Measurements from ENCODE around the gene VAV2.

Gene VAV2

DNA sequence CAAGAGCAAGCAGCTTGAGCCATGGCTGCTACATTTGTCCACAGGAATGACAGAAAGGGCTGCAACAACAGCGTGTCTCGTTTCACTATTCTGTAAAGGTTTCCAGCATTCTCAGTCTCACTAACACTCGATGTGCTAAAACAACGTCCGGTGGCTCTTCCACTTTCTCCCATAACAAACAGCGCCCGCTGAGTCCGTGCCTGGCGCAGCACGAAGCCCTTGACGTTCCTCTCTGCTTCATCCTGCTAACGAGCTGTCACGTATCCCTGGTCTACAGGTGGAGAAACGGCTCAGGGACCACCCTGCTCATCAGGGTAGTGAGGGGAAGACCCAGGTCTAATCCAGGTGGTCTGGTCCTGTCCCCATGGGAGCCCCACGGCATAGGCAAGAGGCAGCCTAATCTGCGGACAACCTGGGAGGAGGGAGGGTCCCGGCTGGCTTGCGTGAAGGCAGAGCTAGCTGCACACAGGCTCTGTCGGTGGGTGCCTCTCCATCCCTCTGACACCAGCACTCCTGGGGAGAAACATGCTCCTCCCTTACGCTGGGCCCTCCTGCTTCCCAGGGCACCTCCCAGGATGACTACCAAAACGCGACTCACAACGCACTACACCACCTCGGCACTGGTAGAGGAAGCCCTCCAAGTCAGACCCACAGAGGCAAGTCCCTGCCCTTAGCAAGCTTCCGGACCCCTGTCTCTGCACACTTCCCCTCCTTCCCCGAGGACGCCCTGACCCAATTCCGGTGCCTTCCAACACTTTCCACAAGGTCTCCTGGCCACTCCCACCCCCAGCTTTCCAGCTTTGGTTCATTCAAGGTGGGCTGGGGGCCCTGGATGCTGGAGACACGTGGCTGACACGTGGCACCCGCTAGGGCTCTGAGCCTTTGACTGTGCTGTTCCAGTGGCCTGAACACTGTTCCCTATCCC lies 43.3 kb downstream of the VAV2 start:
- DNase-seq (ENCODE audit: low read depth) = peak; percentile 30
- no peak overlapping the region for H3K4me3 ChIP-seq (ENCODE audit: low read length)
- TF ChIP-seq CTCF (IDR thresholded peaks at IDR 0.05; ENCODE audit: insufficient read depth, low read depth, low read length, missing control alignments) = no peak

- no peak overlapping the region for H3K4me3 ChIP-seq (ENCODE audit: low read length)
- DNase-seq (ENCODE audit: low read depth) = no peak
- no peak for TF ChIP-seq CTCF (IDR thresholded peaks at IDR 0.05; ENCODE audit: insufficient read depth, low read depth, low read length, missing control alignments)
Observed at GRCh38 chr9:133948131-133948530, 44.0 kb downstream of the VAV2 start.

GRCh38 chr9:133946840-133947486 lies 45.2 kb downstream of the VAV2 start:
- no peak overlapping the region for H3K4me3 ChIP-seq (ENCODE audit: low read length)
- DNase-seq (ENCODE audit: low read depth) = no peak
- no peak for TF ChIP-seq CTCF (IDR thresholded peaks at IDR 0.05; ENCODE audit: insufficient read depth, low read depth, low read length, missing control alignments)

- no peak for DNase-seq (ENCODE audit: low read depth)
- TF ChIP-seq CTCF (IDR thresholded peaks at IDR 0.05; ENCODE audit: insufficient read depth, low read depth, low read length, missing control alignments) = no peak
- no peak overlapping the region for H3K4me3 ChIP-seq (ENCODE audit: low read length)
Observed at GRCh38 chr9:133945977-133946753, 46.0 kb downstream of the VAV2 start.

- no peak for DNase-seq (ENCODE audit: low read depth)
- H3K4me3 ChIP-seq (ENCODE audit: low read length) = no peak overlapping the region
- no peak for TF ChIP-seq CTCF (IDR thresholded peaks at IDR 0.05; ENCODE audit: insufficient read depth, low read depth, low read length, missing control alignments)
Observed at GRCh38 chr9:133945314-133945975, 46.7 kb downstream of the VAV2 start.

DNA sequence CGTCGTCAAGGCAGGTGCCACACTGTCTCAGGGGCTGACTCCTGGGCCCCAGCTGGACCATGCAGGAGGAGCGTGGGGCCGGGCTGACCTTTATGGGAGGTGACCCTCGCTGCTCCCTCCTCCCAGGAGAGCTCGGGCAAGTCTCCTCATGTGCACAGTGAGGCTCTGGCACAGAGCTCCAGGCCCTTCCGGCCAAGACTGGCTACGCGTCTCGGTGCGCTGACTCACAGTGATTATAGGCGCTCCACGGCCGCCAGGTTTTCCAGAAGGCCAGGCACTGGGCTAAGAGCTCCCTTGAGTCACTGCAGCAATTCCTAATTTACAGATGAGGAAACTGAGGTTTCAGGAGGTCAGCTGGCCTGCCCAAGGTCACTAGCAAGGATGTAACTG lies 47.4 kb downstream of the VAV2 start:
- DNase-seq (ENCODE audit: low read depth) = peak; percentile 96
- no peak overlapping the region for H3K4me3 ChIP-seq (ENCODE audit: low read length)
- peak; percentile 20 for TF ChIP-seq CTCF (IDR thresholded peaks at IDR 0.05; ENCODE audit: insufficient read depth, low read depth, low read length, missing control alignments)
